RWPE2 (cell line): ENCODE measurements around the gene ELF1.

ENCODE experiments used
- ATAC-seq: fragments of 200-7000 bp; cut with Tn5 transposase; 3 replicates; pipeline ENCODE4 v1.9.1; 2021; ENCODE audit warnings: low read depth
- DNase-seq: peaks from one replicate; pipeline ENCODE4 v3.0.0-alpha.2; 2020; ENCODE audit warnings: low spot score
- H3K27ac ChIP-seq: fragments of 450-650 bp; 2 replicates; pipeline ENCODE4 v1.5.1; 2017; ENCODE audit warnings: mild to moderate bottlenecking; ENCODE audit not compliant: poor library complexity, severe bottlenecking
- H3K27me3 ChIP-seq: fragments of 250-450 bp; sonication (Bioruptor Pico); 2 replicates; pipeline ENCODE4 v1.5.1; 2021; ENCODE audit warnings: mild to moderate bottlenecking, moderate library complexity; ENCODE audit not compliant: insufficient read depth, poor library complexity, severe bottlenecking
- H3K36me3 ChIP-seq: fragments of 250-450 bp; sonication (Bioruptor Pico); 2 replicates; pipeline ENCODE4 v1.5.1; 2020; ENCODE audit warnings: low read depth, mild to moderate bottlenecking, moderate library complexity
- H3K4me1 ChIP-seq: fragments of 250-450 bp; sonication (Bioruptor Pico); 2 replicates; pipeline ENCODE4 v1.5.1; 2021; ENCODE audit warnings: mild to moderate bottlenecking, moderate library complexity; ENCODE audit not compliant: insufficient read depth, poor library complexity, severe bottlenecking
- H3K4me3 ChIP-seq: fragments of 250-450 bp; sonication (Bioruptor Pico); 2 replicates; pipeline ENCODE4 v1.5.1; 2021; ENCODE audit warnings: mild to moderate bottlenecking, moderate library complexity; ENCODE audit not compliant: severe bottlenecking
- H3K9me3 ChIP-seq: fragments of 250-450 bp; sonication (Bioruptor Pico); 2 replicates; pipeline ENCODE4 v1.5.1; 2021; ENCODE audit warnings: mild to moderate bottlenecking, moderate library complexity; ENCODE audit not compliant: severe bottlenecking
- CTCF ChIP-seq: fragments of 450-650 bp; IDR thresholded peaks from one replicate; pipeline ENCODE4 v1.5.1; 2017; ENCODE audit warnings: mild to moderate bottlenecking, moderate library complexity; ENCODE audit not compliant: poor library complexity, severe bottlenecking

The ELF1 gene

GRCh38 chr13:40995997-40996396 is 23.1 kb downstream of the ELF1 start:
- no peak for TF ChIP-seq CTCF
- ATAC-seq = no peak

GRCh38 chr13:40994581-40995230 is 24.4 kb downstream of the ELF1 start:
- Histone ChIP-seq H3K4me3 (no peak overlapping the region), H3K4me1 (peaks cover 30% of the 10 kb centered on the region), H3K27me3 (no peaks in the 10 kb centered on the region), H3K9me3 (no peaks in the 10 kb centered on the region), H3K27ac (peak overlapping the region; percentile 92), H3K36me3 (peaks cover 20% of the 10 kb centered on the region)
- ATAC-seq (no peak), DNase-seq (no peak)
- TF ChIP-seq CTCF = no peak

More at GRCh38 chr13:40995997-40996396, 23.1 kb downstream of the ELF1 start:
- Histone ChIP-seq H3K36me3 (peaks cover 26% of the 10 kb centered on the region), H3K9me3 (no peaks in the 10 kb centered on the region), H3K4me3 (no peak overlapping the region), H3K27me3 (no peaks in the 10 kb centered on the region), H3K27ac (peak overlapping the region; percentile 92), H3K4me1 (peaks cover 30% of the 10 kb centered on the region)
- no peak for DNase-seq

GRCh38 chr13:40993987-40994386 is 25.1 kb downstream of the ELF1 start:
- Histone ChIP-seq H3K4me1 (peaks cover 30% of the 10 kb centered on the region), H3K27ac (peak overlapping the region; percentile 92), H3K4me3 (no peak overlapping the region), H3K9me3 (no peaks in the 10 kb centered on the region), H3K36me3 (peaks cover 14% of the 10 kb centered on the region), H3K27me3 (no peaks in the 10 kb centered on the region)
- DNase-seq (peak; percentile 61), ATAC-seq (peak; percentile 99)
- TF ChIP-seq CTCF = no peak

- H3K4me1 ChIP-seq = peaks cover 30% of the 10 kb centered on the region
- H3K27me3 ChIP-seq = no peaks in the 10 kb centered on the region
- ATAC-seq = no peak
- H3K9me3 ChIP-seq = no peaks in the 10 kb centered on the region
- peak overlapping the region; percentile 92 for H3K27ac ChIP-seq
- peaks cover 9% of the 10 kb centered on the region for H3K36me3 ChIP-seq
- DNase-seq = no peak
- TF ChIP-seq CTCF = peak; percentile 52
- H3K4me3 ChIP-seq = no peak overlapping the region
Observed at GRCh38 chr13:40992678-40993518, 26.2 kb downstream of the ELF1 start.
